GM19025 (cell line): ENCODE results near the gene FTO.
"Not testable (repeated sequence)": the region's sequence is repeated elsewhere in the genome, so short reads cannot be mapped to it uniquely, and the experiment has no call there.

Experiments
- ATAC-seq: cut with Tn5 transposase; IDR thresholded peaks from one replicate; pipeline ENCODE4 v1.9.1; 2021; ENCODE audit warnings: mild to moderate bottlenecking, low read depth, moderate library complexity; ENCODE audit not compliant: unreplicated experiment

The FTO gene

DNA sequence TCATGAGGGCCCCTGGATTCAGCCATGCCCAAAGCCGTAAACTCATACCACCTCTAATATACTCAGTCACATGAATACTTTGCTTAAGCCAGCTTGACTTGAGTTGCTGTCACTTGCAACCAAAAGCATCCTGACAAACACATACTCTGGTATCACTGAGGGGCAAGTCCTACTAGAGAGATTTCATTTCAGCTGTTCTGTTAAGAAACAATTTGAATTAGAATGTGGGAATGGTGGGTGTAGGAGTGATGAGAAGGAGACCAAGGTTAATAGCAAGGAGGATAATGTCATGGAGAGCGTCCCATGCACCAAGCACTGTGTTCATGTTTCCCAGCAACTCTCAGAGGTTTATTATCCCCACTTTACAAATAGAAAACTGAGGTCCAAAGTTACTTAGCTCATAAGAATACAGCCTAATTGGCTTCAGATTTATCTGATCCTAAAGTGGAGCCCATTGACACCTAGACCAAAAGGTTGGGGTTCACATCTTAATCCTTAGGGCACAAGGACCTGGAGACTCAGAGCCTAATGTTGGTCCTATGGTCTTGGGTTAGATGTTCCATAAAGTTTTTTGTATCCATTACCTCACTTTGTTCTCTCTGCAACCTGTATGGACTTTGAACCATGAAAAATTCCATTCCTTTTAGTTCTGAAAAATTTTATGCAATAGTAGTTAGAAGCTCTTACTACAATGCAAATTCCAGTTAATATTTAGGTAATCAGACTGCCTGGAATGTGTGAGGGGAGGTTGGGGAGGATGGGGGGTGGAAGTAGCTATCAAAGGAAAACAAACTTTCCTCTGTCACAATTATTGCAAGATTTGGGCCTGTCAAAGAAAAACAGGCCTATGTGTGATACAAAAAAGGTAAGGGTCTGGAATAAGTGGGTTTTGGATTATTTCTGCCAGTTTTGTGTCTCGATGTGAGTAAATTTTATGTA lies 476.7 kb downstream of the FTO start:
- no peak for ATAC-seq

DNA sequence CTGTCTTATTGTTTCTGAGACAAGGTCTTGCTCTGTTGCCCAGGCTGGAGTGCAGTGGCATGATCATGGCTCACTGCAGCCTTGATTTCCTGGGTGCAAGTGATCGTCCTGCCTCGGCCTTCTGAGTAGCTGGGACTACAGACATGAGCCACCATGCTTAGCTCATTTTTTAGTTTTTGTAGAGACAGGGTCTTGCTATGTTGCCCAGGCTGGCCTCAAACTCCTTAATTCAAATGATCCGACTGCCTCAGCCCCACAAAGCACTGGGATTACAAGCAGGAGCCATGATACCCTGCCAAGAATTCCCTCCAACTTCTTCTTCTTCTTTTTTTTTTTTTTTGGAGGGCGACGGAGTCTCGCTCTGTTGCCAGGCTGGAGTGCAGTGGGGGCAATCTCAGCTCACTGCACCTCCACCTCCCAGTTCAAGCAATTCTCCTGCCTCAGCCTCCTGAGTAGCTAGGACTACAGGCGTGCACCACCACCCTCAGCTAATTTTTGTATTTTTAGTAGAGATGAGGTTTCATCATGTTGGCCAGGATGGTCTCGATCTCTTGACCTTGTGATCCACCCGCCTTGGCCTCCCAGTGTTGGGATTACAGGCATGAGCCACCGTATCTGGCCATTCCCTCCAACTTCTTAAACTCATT lies 477.9 kb downstream of the FTO start:
- not testable (repeated sequence) for ATAC-seq

DNA sequence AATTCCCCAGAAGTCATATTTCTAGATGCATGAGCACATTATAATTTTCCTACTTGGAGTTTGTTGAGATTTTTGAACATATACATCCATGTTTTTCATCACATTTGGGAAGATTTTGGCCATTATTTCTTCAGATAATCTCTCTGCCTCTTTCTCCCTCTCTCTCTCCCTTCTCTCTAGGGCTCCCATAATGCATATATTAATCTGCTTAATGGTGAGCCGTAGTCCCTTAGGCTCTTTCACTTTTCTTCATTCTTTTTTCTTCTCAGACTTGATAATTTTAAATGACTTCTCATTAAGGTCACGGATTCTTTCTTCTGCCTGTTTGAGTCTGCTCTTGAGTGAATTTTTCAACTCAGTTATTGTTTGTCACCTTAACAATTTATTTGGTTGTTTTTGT lies 481.1 kb downstream of the FTO start:
- ATAC-seq, result no peak

DNA sequence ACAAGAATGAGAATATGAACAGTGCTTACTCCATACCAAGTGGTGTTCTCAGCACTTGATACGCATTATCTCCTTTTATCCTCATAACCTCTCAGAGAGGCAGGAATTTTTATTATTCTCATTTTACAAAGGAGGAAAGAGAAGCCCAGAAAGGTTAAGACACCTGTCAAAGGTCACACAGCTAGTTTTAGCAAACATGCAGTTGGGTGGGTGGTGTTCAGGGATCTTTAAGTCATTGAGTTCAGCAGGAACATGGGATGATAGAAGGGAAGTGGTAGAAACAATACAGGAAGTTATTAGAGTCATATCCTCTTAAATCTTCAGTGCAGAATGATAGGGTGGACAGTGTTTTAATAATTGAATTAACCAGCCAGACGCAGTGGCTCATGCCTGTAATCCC lies 487.2 kb downstream of the FTO start:
- no peak for ATAC-seq

DNA sequence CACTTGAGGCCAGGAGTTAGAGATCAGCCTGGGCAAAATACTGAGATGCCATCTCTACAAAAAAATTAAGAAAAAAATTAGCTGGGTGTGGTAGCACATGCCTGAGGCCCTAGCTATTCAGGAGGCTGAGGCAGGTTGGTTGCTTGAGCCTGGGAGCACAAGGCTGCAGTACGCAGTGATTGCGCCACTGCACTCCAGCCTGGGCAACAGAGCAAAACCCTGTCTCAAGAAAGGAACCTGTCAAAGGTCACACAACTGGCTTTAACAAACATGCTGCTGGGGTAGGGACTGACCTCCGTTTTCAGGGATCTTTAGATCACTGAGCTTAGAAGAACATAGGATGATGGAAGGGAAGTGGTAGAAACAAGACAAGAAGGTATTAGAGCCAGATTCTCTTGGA lies 487.6 kb downstream of the FTO start:
- ATAC-seq, result no peak

DNA sequence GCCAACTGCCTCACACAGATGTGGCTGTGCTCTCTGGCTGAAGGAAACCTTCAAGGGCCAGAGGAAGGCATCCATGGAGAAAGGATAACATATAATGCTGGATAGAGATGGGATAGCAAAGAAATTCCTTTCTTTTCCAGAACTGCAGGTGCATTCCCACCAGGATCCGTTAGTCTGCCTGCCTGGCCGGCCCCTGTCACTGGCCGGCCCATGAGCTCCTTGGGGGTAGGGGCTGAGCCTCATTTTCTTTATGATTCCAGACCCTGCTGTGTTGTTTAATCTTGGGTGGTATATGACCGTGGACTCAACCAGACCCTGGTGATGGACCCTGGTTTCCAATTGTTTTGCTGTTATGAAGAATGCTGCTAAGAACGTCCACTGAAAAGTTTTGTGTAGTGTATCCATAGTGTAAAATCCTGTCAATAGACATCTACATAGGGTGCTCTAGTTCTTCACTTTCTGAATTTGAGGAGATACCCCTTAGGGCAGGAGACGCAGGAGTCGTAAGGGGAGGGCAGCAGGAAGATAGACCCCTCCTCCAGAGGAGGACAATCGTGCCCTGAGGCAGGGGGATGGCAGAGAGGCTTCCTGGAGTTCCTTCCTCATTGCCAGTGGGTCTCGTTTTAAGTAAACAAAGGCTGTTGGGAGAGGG lies 489.2 kb downstream of the FTO start:
- ATAC-seq, result no peak

DNA sequence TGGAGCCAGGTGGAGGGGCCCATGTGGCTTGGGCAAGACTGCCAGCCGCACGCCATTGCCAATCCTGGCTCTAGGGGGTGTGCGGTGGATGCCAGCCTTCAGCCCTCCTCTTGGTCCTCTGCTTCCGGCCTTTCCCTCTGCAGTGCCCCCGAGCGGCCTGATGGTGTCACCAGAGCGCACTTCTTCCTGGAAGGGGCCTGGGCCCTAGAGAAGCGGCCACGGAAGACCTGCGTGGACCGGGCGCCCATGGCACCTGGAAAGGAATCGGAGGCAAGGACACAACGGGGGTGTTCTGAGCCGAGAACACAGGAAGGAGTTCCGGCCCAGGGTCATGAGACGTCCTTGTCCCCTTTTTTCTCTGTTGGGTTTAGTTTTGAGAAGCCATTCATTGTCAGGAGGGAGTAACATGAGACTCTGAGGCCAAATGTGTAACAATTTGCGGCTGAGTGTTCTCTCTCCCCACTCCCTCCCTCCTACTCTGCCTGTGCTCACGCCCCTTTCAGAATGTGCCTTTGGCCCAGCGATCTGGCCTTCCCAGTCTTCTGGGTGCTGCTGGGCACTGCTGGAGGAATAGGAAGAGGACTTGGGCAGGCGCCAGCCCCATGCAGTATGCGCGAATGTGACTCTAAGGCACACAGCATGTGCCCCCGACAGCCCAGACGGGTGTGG lies 489.8 kb downstream of the FTO start:
- ATAC-seq, result peak; percentile 84

DNA sequence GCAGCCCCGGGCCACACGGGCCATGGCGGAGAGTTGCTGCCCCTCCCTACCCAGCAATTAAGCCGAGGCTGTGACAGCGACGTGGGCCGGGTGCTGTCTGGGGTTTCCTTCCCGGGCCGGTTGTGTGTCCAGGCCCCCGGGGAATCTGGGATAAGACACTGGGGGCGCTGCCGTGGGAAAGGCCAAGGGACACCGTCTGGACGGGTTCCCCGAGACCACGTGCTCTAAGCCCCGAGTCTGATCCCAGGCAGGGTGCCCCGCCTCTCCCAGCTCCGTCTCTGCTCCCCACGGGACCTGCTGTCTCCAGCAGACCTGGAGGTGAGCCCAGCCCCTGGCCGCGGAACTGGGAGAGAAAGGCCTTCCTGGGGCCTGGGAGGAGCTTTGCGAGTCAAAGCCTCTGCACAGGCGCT lies 490.4 kb downstream of the FTO start:
- no peak for ATAC-seq

DNA sequence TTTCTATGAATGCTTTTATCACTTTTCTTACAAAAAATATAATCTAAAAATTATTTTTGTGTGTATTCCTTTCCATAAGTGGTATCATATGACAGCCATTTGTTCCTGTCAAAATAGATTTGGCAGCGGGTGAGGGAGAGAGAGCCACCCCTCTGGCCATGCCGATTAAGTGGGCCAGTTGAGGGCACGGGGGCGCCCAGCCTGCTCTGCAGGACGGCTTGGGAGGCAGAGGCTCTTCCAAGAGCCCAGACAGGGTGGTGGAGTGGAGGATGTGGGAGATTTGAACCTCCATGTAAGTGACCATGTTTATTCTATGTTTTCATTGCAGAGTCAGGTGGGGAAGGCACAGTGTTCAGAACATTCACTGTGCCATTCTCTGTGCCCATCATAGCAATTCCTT lies 493.8 kb downstream of the FTO start:
- no peak for ATAC-seq

DNA sequence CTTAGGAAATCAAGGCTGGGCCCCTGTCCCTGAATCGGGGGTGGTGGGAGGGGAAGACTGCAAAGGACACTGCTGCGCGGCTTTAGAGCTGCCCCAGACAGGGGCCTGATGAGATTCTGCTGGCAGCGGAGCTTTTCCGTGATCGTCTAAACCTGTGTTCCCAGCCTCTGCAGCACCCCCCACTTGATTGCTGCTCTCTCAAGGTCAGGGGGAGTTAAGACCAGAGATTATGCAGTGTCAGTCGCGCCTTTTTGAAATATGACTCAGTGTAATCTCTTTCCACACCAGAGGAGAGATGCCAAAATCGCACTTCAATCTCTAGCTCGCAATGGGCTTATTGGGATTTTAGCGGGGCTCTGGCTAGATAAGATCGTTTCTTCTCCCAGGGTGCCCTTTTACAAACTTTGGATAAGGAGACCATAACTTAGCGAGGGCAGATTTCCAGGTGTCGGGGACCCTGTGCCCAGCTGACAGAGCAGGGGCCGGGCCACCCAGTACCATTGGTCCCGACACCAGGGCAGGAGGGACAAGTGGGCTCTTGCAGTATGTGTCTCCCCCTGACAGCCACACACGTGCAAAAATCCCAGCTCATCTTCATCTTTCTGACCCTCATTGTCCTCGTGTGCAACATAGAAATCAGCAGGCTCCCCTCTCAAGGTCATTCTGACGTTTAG lies 495.7 kb downstream of the FTO start:
- ATAC-seq, result no peak

DNA sequence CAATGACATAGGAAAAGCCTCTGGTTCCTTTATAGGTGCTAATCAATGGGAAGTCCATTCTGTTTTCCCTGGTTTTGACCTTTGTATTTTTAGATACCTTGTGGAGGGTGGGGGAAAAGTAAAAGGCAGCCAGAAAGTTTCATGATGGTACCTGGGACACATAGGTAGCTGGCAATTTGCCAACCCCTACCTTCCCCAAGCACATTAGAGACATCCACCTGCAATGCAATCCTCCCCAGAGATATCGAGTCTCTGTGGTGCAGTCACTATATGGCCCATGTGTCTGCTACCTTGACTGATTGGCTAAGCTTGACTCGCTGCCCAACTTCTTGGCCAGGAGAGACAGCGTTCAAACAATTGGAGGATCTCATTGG lies 496.2 kb downstream of the FTO start:
- no peak for ATAC-seq

DNA sequence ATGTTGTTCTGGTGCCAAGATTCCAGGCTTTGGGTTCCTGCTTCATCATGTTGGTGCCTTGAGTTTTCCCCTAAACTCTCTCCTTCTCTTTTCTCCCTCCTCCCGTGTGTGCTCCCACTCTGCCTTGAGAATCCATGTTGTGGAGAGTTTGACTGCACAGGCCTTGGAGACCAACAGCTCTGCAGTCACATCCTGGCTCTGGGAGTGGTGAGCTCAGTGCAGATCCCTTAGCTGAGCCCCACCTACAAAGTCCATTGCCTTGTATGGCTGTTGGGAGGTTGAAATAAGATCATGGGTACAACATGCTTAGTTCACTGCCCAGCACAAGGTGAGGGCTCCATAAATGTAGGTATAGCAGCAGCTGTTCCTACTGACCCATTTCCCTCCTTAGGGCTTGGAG lies 496.8 kb downstream of the FTO start:
- no peak for ATAC-seq

DNA sequence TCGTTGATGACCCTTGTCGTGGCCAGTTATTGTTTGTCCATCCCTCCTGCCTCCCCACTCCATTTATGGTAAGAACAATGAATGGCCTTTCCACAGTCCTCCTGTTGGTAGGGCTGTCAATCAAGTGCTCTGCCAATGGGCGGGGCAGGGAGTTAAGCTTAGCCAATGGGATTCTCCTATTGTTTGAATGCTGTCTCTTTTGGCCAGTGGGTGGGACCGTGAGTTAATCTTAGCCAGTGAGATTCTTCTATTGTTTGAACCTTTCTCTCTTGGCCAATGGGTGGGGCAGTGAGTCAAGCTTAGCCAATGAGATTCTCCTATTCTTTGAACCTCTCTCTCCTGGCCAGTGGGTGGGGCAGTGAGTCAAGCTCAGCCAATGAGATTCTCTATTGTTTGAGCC lies 497.2 kb downstream of the FTO start:
- no peak for ATAC-seq
